Measurements from ENCODE around the gene STX5. TPM values are rescaled to one million over a fixed set of nuclear protein-coding genes. Genes with fewer than 3 reads are reported as not detected.

The STX5 gene
- total RNA-seq, 2 experiments from 2014 or later = 93.1 to 104 TPM

DNA sequence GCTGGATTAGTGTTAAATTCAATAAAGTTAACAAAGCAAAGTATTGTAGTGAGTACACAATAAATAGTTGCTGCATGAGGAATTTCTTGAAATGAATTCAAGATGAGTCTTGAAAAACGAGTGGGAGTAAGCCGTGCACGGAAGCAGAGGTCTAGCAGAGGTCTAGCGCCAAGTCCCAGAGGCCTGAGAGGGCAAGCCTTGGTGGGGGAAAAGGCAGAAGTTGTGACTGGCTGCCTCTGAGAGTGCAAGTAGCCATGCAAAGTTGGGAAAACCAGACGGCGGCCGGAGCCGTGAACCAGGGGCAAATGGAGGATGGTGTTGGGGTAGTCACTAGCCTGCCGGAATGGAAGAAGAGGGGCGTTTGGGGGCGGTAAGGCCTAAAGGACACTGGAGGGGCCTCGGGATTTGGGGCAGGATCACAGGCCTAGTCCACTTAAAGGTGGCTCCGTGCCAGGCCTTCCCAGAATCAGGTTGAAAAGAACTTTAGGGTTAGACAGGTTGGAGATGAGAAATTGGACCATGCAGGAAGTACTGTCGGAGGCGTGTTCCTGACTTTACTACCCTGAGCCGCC lies 48.5 kb upstream of the STX5 start:
- ATAC-seq (ENCODE audit: poor library complexity) = no peak
- Histone ChIP-seq H3K9me3 (ENCODE audit: control insufficient read depth in 1 of 2, insufficient read depth in 1 of 2, low read length in 2 of 2) (no peaks in the 10 kb centered on the region), H3K36me3 (ENCODE audit: insufficient read depth, low read length) (peaks cover 30% of the 10 kb centered on the region), H3K27ac (ENCODE audit: low read depth in 1 of 2, low read length in 2 of 2) (peak overlapping the region; percentile 95 to 98), H3K27me3 (ENCODE audit: control insufficient read depth in 1 of 2, insufficient read depth in 2 of 2, low read length in 2 of 2) (no peaks in the 10 kb centered on the region), H3K4me3 (ENCODE audit: low read length) (peak overlapping the region; percentile 99), H3K4me1 (ENCODE audit: insufficient read depth, low read length) (peaks cover 44% of the 10 kb centered on the region)
- Mint-ChIP-seq H3K36me3 (ENCODE audit: low read depth) (peaks cover 53% of the 10 kb centered on the region), H3K9me3 (no peaks in the 10 kb centered on the region), H3K27ac (peak overlapping the region; percentile 100), H3K4me1 (ENCODE audit: low read depth) (peaks cover 47% of the 10 kb centered on the region), H3K27me3 (no peaks in the 10 kb centered on the region), H3K4me3 (peak overlapping the region; percentile 93)
- ChIA-PET POLR2A (interaction anchor here (0.8 to 4.0 kb wide), 24 partner anchors 10 to 1008 kb away, joined by 3 to 95 read pairs (median 6); partner anchors contain the start of genes BSCL2, C11orf98, CSKMT and EEF1G), CTCF (interaction anchor here (0.8 to 3.6 kb wide), 11 partner anchors 25 to 289 kb away, joined by 3 to 35 read pairs (median 8); partner anchors contain the start of genes STX5, TEX54, TMEM179B and TUT1)
- no peak for TF ChIP-seq CTCF (IDR thresholded peaks at IDR 0.05)
- peak in 3 of 14 experiments; percentile 8 to 22 (median 14) for DNase-seq
- intact Hi-C loops (cut with DNase I, micrococcal nuclease) = loop anchor here (2.0 to 10.0 kb wide), 8 partner anchors 18 to 753 kb away; partner anchors contain the start of genes STX5 (in 1 of the 2), TAF6L (in 1 of the 2), TEX54 (in 1 of the 2) and TUT1 (in 1 of the 2)

GRCh38 chr11:62879235-62879978 lies 47.6 kb upstream of the STX5 start:
- POLR2A ChIA-PET = interaction anchor here (1.2 to 3.9 kb wide), 3 partner anchors 24 to 281 kb away, joined by 3 to 78 read pairs (median 44); partner anchors contain the start of gene TMEM179B
- CTCF ChIA-PET = interaction anchor here (0.6 to 3.6 kb wide), 2 partner anchors 93 to 560 kb away, joined by 3 to 35 read pairs; partner anchors contain the start of gene TMEM179B
- Mint-ChIP-seq H3K9me3 (no peaks in the 10 kb centered on the region), H3K4me3 (peak overlapping the region; percentile 93), H3K27ac (peak overlapping the region; percentile 100), H3K27me3 (no peaks in the 10 kb centered on the region), H3K4me1 (ENCODE audit: low read depth) (peaks cover 44% of the 10 kb centered on the region), H3K36me3 (ENCODE audit: low read depth) (peaks cover 45% of the 10 kb centered on the region)
- TF ChIP-seq CTCF (IDR thresholded peaks at IDR 0.05) = no peak
- Histone ChIP-seq H3K36me3 (ENCODE audit: insufficient read depth, low read length) (peaks cover 20% of the 10 kb centered on the region), H3K4me1 (ENCODE audit: insufficient read depth, low read length) (peaks cover 41% of the 10 kb centered on the region), H3K4me3 (ENCODE audit: low read length) (no peak overlapping the region), H3K27me3 (ENCODE audit: control insufficient read depth in 1 of 2, insufficient read depth in 2 of 2, low read length in 2 of 2) (no peaks in the 10 kb centered on the region), H3K9me3 (ENCODE audit: control insufficient read depth in 1 of 2, insufficient read depth in 1 of 2, low read length in 2 of 2) (no peaks in the 10 kb centered on the region), H3K27ac (ENCODE audit: low read depth in 1 of 2, low read length in 2 of 2) (no peak overlapping the region)
- DNase-seq (no peak), ATAC-seq (ENCODE audit: poor library complexity) (no peak)
- intact Hi-C loops (cut with DNase I, micrococcal nuclease) = no loop called here

GRCh38 chr11:62876712-62877111 lies 44.9 kb upstream of the STX5 start:
- peaks cover 16% of the 10 kb centered on the region for H3K4me1 ChIP-seq (ENCODE audit: insufficient read depth, low read length)
- Mint-ChIP-seq H3K27me3 (no peaks in the 10 kb centered on the region), H3K9me3 (no peaks in the 10 kb centered on the region), H3K4me3 (no peak overlapping the region), H3K27ac (no peak overlapping the region), H3K36me3 (ENCODE audit: low read depth) (peaks cover 24% of the 10 kb centered on the region), H3K4me1 (ENCODE audit: low read depth) (peaks cover 18% of the 10 kb centered on the region)
- H3K4me3 ChIP-seq (ENCODE audit: low read length) = no peak overlapping the region
- no peak for DNase-seq
- intact Hi-C loops (cut with DNase I, micrococcal nuclease) = no loop called here
- H3K27me3 ChIP-seq (ENCODE audit: control insufficient read depth in 1 of 2, insufficient read depth in 2 of 2, low read length in 2 of 2) = no peaks in the 10 kb centered on the region
- ChIA-PET POLR2A (no interaction called here), CTCF (no interaction called here)
- no peaks in the 10 kb centered on the region for H3K36me3 ChIP-seq (ENCODE audit: insufficient read depth, low read length)
- H3K9me3 ChIP-seq (ENCODE audit: control insufficient read depth in 1 of 2, insufficient read depth in 1 of 2, low read length in 2 of 2) = no peaks in the 10 kb centered on the region
- ATAC-seq (ENCODE audit: poor library complexity) = no peak
- H3K27ac ChIP-seq (ENCODE audit: low read depth in 1 of 2, low read length in 2 of 2) = no peak overlapping the region
- TF ChIP-seq CTCF (IDR thresholded peaks at IDR 0.05) = no peak
